Body of pancreas (tissue), 4 donors: Measurements from ENCODE around the gene ACTA2. TPM values are rescaled to one million over a fixed set of nuclear protein-coding genes. Genes with fewer than 3 reads are reported as not detected.

Experiments
- ATAC-seq: fragments of 150-250 bp; one replicate; pipeline ENCODE4 v1.9.1; 2016
- DNase-seq, 4 donors: peaks; one replicate each; pipeline ENCODE4 v3.0.0-alpha.2; 2019
- H3K27ac ChIP-seq, 4 donors: fragments of 200-600 bp; sonication (generic); 1 replicate in 3 of 4; 2 replicates in 1 of 4; pipeline versions ENCODE4 v1.5.1 to v1.6.1; 2016 to 2019; ENCODE audit warnings: mild to moderate bottlenecking in 1 of 4, mixed read lengths in 1 of 4, moderate library complexity in 1 of 4
- H3K27me3 ChIP-seq, 2 donors: fragments of 200-600 bp; sonication (generic); one replicate each; pipeline ENCODE4 v1.6.0; 2016; ENCODE audit warnings: mild to moderate bottlenecking in 1 of 2
- H3K36me3 ChIP-seq, 2 donors: fragments of 200-600 bp; sonication (generic); replicated peaks in 1 of 2; 2 replicates each; pipeline ENCODE4 v1.5.1; 2016; ENCODE audit warnings: low read depth in 2 of 2; ENCODE audit not compliant: insufficient read depth in 1 of 2
- H3K4me1 ChIP-seq: fragments of 200-600 bp; sonication (generic); one replicate; pipeline ENCODE4 v1.6.0; 2016
- H3K4me3 ChIP-seq, 2 donors: fragments of 200-600 bp; sonication (generic); 1 replicate in 1 of 2; 2 replicates in 1 of 2; pipeline ENCODE4 v1.5.1; 2016 to 2019
- H3K9me3 ChIP-seq, 3 donors: fragments of 200-600 bp; sonication (generic); 1 replicate in 2 of 3; 2 replicates in 1 of 3; pipeline ENCODE4 v1.5.1; 2016
- CTCF ChIP-seq, 7 experiments: fragments of 450-650 bp in 4 of 7; fragments of 200-600 bp in 3 of 7; sonication (generic) in 3 of 7; IDR thresholded peaks; one replicate each; pipeline ENCODE4 v1.5.1; 2016 to 2019; ENCODE audit warnings: antibody characterized with exemption in 7 of 7
- POLR2A ChIP-seq, 3 donors: fragments of 450-650 bp; IDR thresholded peaks; one replicate each; pipeline ENCODE4 v1.6.1; 2016; ENCODE audit warnings: antibody characterized with exemption in 3 of 3, mild to moderate bottlenecking in 2 of 3
- WGBS, 2 donors: methylation state at CpG; one replicate each; pipeline ENCODE4 v1.1.5; 2017; 5-methylcytosine and 5-hydroxymethylcytosine counted together
- intact Hi-C: fragments of 100-400 bp; cut with DNase I; formaldehyde crosslinking; loops from one replicate; pipeline ENCODE4 v1.15.1; 2023
- total RNA-seq, 2 donors: library from RNA; depleted of rRNA; stranded (reverse); fragments of >200 nt; gene quantifications; one replicate each; pipeline ENCODE4 v1.1.0, GENCODE V29; 2016

The ACTA2 gene
- total RNA-seq, 2 donors from 2014 or later = 41.5 to 136 TPM

DNA sequence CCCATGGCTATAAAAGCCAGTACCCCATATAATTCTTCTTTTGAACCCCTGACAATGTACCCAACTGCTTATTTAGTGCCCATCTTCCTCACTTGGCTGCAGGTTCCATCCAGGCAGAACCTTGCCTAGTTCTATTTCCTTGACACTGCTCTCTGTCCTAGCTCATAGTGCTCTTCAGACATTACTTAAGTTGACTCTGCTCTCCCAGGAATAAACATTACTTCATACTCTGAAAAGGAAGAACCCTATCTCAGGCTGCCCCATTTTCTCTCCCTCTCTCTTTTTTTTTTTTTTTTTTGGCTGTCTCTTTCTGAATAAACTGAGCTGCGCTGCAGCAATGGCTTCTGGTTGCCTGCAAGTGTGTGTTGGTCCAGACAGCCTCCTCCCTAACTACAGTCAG is 21.0 kb downstream of the ACTA2 start:
- H3K4me3 ChIP-seq = no peak overlapping the region
- no peak overlapping the region for H3K27ac ChIP-seq
- H3K36me3 ChIP-seq = no peaks in the 10 kb centered on the region
- TF ChIP-seq CTCF (IDR thresholded peaks at IDR 0.05) (no peak), POLR2A (IDR thresholded peaks at IDR 0.05) (no peak)
- H3K4me1 ChIP-seq = peaks cover 12% of the 10 kb centered on the region
- H3K27me3 ChIP-seq = no peaks in the 10 kb centered on the region
- no peaks in the 10 kb centered on the region for H3K9me3 ChIP-seq
- WGBS, 2 donors = 68 to 89% methylated on average over 1 of the region's 1 CpG
- no peak for ATAC-seq
- DNase-seq = no peak
- intact Hi-C loops = loop anchor here (5.0 kb wide), 1 partner anchor 94 kb away; no protein-coding TSS in a partner anchor

DNA sequence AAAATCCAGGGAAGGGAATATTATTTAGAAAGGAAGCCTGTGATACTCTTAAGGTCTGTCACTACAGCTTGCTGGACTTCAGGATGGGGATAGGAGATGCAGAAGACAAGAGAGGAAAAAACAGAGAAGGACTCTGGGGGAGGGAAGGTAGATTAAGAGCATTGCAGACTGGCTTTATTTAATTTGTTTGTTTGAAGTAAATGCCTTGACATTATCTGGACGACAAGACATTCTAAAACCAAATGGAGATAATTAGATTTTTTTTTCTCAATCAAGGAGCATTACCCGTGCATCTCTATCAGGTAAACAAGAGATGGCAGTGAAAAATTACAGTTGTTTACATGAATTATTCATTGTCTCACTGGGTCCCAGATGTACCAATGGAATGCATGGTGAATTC is 24.3 kb downstream of the ACTA2 start:
- no peak overlapping the region for H3K4me3 ChIP-seq
- H3K27me3 ChIP-seq = no peaks in the 10 kb centered on the region
- H3K4me1 ChIP-seq = peaks cover 3% of the 10 kb centered on the region
- no peaks in the 10 kb centered on the region for H3K36me3 ChIP-seq
- no peak overlapping the region for H3K27ac ChIP-seq
- ATAC-seq (no peak), DNase-seq (no peak)
- no peak for TF ChIP-seq POLR2A (IDR thresholded peaks at IDR 0.05)
- TF ChIP-seq CTCF (IDR thresholded peaks at IDR 0.05) = no peak
- H3K9me3 ChIP-seq = no peaks in the 10 kb centered on the region
- 60 to 61% methylated on average over 2 of the region's 2 CpGs for WGBS, 2 donors
- intact Hi-C loops = no loop called here

- no peak for TF ChIP-seq POLR2A (IDR thresholded peaks at IDR 0.05)
- no peak for TF ChIP-seq CTCF (IDR thresholded peaks at IDR 0.05)
- intact Hi-C loops = no loop called here
- Histone ChIP-seq H3K9me3 (no peaks in the 10 kb centered on the region), H3K4me1 (peaks cover under 1% of the 10 kb centered on the region), H3K27me3 (no peaks in the 10 kb centered on the region), H3K27ac (peak overlapping the region in 1 of 4 donors; percentile 14), H3K4me3 (no peak overlapping the region), H3K36me3 (no peaks in the 10 kb centered on the region)
- ATAC-seq = no peak
- 86 to 91% methylated on average over 2 of the region's 2 CpGs for WGBS, 2 donors
- no peak for DNase-seq
Measured at GRCh38 chr10:88927416-88927690, 25.2 kb downstream of the ACTA2 start.

GRCh38 chr10:88926566-88927415 is 25.8 kb downstream of the ACTA2 start:
- TF ChIP-seq POLR2A (IDR thresholded peaks at IDR 0.05) = no peak
- no peak for TF ChIP-seq CTCF (IDR thresholded peaks at IDR 0.05)
- 61 to 63% methylated on average over 6 of the region's 6 CpGs for WGBS, 2 donors
- DNase-seq (no peak), ATAC-seq (no peak)
- H3K4me3 ChIP-seq = no peak overlapping the region
- no peaks in the 10 kb centered on the region for H3K4me1 ChIP-seq
- H3K9me3 ChIP-seq = no peaks in the 10 kb centered on the region
- H3K27me3 ChIP-seq = no peaks in the 10 kb centered on the region
- H3K27ac ChIP-seq = peak overlapping the region in 1 of 4 donors; percentile 14
- H3K36me3 ChIP-seq = no peaks in the 10 kb centered on the region
- intact Hi-C loops = no loop called here

- intact Hi-C loops = no loop called here
- no peak overlapping the region for H3K27ac ChIP-seq
- H3K4me3 ChIP-seq = no peak overlapping the region
- H3K27me3 ChIP-seq = no peaks in the 10 kb centered on the region
- H3K9me3 ChIP-seq = no peaks in the 10 kb centered on the region
- TF ChIP-seq POLR2A (IDR thresholded peaks at IDR 0.05) (no peak), CTCF (IDR thresholded peaks at IDR 0.05) (no peak)
- DNase-seq (no peak), ATAC-seq (no peak)
- H3K4me1 ChIP-seq = no peaks in the 10 kb centered on the region
- no peaks in the 10 kb centered on the region for H3K36me3 ChIP-seq
Measured at GRCh38 chr10:88923520-88923919, 29.1 kb downstream of the ACTA2 start.
